Body of pancreas (tissue), 4 donors: ENCODE measurements around the gene REN. TPM values are rescaled to one million over a fixed set of nuclear protein-coding genes. Genes with fewer than 3 reads are reported as not detected.

Experiments
- ATAC-seq: fragments of 150-250 bp; one replicate; pipeline ENCODE4 v1.9.1; 2016
- DNase-seq, 4 donors: peaks; one replicate each; pipeline ENCODE4 v3.0.0-alpha.2; 2019
- H3K27ac ChIP-seq, 4 donors: fragments of 200-600 bp; sonication (generic); 1 replicate in 3 of 4; 2 replicates in 1 of 4; pipeline versions ENCODE4 v1.5.1 to v1.6.1; 2016 to 2019; ENCODE audit warnings: mild to moderate bottlenecking in 1 of 4, mixed read lengths in 1 of 4, moderate library complexity in 1 of 4
- H3K27me3 ChIP-seq, 2 donors: fragments of 200-600 bp; sonication (generic); one replicate each; pipeline ENCODE4 v1.6.0; 2016; ENCODE audit warnings: mild to moderate bottlenecking in 1 of 2
- H3K36me3 ChIP-seq, 2 donors: fragments of 200-600 bp; sonication (generic); replicated peaks in 1 of 2; 2 replicates each; pipeline ENCODE4 v1.5.1; 2016; ENCODE audit warnings: low read depth in 2 of 2; ENCODE audit not compliant: insufficient read depth in 1 of 2
- H3K4me1 ChIP-seq: fragments of 200-600 bp; sonication (generic); one replicate; pipeline ENCODE4 v1.6.0; 2016
- H3K4me3 ChIP-seq, 2 donors: fragments of 200-600 bp; sonication (generic); 1 replicate in 1 of 2; 2 replicates in 1 of 2; pipeline ENCODE4 v1.5.1; 2016 to 2019
- H3K9me3 ChIP-seq, 3 donors: fragments of 200-600 bp; sonication (generic); 1 replicate in 2 of 3; 2 replicates in 1 of 3; pipeline ENCODE4 v1.5.1; 2016
- CTCF ChIP-seq, 7 experiments: fragments of 450-650 bp in 4 of 7; fragments of 200-600 bp in 3 of 7; sonication (generic) in 3 of 7; IDR thresholded peaks; one replicate each; pipeline ENCODE4 v1.5.1; 2016 to 2019; ENCODE audit warnings: antibody characterized with exemption in 7 of 7
- POLR2A ChIP-seq, 3 donors: fragments of 450-650 bp; IDR thresholded peaks; one replicate each; pipeline ENCODE4 v1.6.1; 2016; ENCODE audit warnings: antibody characterized with exemption in 3 of 3, mild to moderate bottlenecking in 2 of 3
- WGBS, 2 donors: methylation state at CpG; one replicate each; pipeline ENCODE4 v1.1.5; 2017; 5-methylcytosine and 5-hydroxymethylcytosine counted together
- intact Hi-C: fragments of 100-400 bp; cut with DNase I; formaldehyde crosslinking; loops from one replicate; pipeline ENCODE4 v1.15.1; 2023
- total RNA-seq, 2 donors: library from RNA; depleted of rRNA; stranded (reverse); fragments of >200 nt; gene quantifications; one replicate each; pipeline ENCODE4 v1.1.0, GENCODE V29; 2016

The REN gene
- total RNA-seq, 2 donors from 2014 or later: not detected

GRCh38 chr1:204188959-204189639, 23.0 kb upstream of the REN start:
- H3K36me3 ChIP-seq: no peaks in the 10 kb centered on the region
- no peak overlapping the region for H3K4me3 ChIP-seq
- H3K4me1 ChIP-seq: no peaks in the 10 kb centered on the region
- intact Hi-C loops: no loop called here
- 71 to 88% methylated on average over 9 to 11 of the region's 11 CpGs for WGBS, 2 donors
- H3K27ac ChIP-seq: no peak overlapping the region
- H3K9me3 ChIP-seq: no peaks in the 10 kb centered on the region
- ATAC-seq (no peak), DNase-seq (no peak)
- no peaks in the 10 kb centered on the region for H3K27me3 ChIP-seq
- TF ChIP-seq POLR2A (IDR thresholded peaks at IDR 0.05): no peak

- Histone ChIP-seq H3K36me3 (no peaks in the 10 kb centered on the region), H3K9me3 (no peaks in the 10 kb centered on the region), H3K27me3 (no peaks in the 10 kb centered on the region), H3K27ac (no peak overlapping the region), H3K4me1 (no peaks in the 10 kb centered on the region), H3K4me3 (no peak overlapping the region)
- WGBS, 2 donors: 75 to 77% methylated on average over 10 of the region's 10 CpGs
- TF ChIP-seq POLR2A (IDR thresholded peaks at IDR 0.05): no peak
- intact Hi-C loops: no loop called here
- ATAC-seq (no peak), DNase-seq (no peak)
Measured at GRCh38 chr1:204186597-204186996, 20.5 kb upstream of the REN start.

- no peak for ATAC-seq
- intact Hi-C loops: no loop called here
- WGBS, 2 donors: 46 to 87% methylated on average over 1 of the region's 1 CpG
- Histone ChIP-seq H3K36me3 (no peaks in the 10 kb centered on the region), H3K4me1 (no peaks in the 10 kb centered on the region), H3K4me3 (no peak overlapping the region), H3K27me3 (no peaks in the 10 kb centered on the region), H3K27ac (no peak overlapping the region), H3K9me3 (no peaks in the 10 kb centered on the region)
- no peak for DNase-seq
- TF ChIP-seq CTCF (IDR thresholded peaks at IDR 0.05) (no peak), POLR2A (IDR thresholded peaks at IDR 0.05) (no peak)
Measured at GRCh38 chr1:204181116-204181515, 15.0 kb upstream of the REN start.

GRCh38 chr1:204180133-204180532, 14.0 kb upstream of the REN start:
- no peak for TF ChIP-seq POLR2A (IDR thresholded peaks at IDR 0.05)
- no peak for TF ChIP-seq CTCF (IDR thresholded peaks at IDR 0.05)
- DNase-seq (no peak), ATAC-seq (no peak)
- Histone ChIP-seq H3K27me3 (no peaks in the 10 kb centered on the region), H3K4me3 (no peak overlapping the region), H3K4me1 (no peaks in the 10 kb centered on the region), H3K9me3 (no peaks in the 10 kb centered on the region), H3K27ac (no peak overlapping the region), H3K36me3 (no peaks in the 10 kb centered on the region)
- intact Hi-C loops: no loop called here
- WGBS, 2 donors: 60 to 64% methylated on average over 6 of the region's 6 CpGs

GRCh38 chr1:204178487-204179281, 12.5 kb upstream of the REN start:
- ATAC-seq (no peak), DNase-seq (no peak)
- Histone ChIP-seq H3K4me1 (no peaks in the 10 kb centered on the region), H3K27ac (no peak overlapping the region), H3K27me3 (no peaks in the 10 kb centered on the region), H3K36me3 (no peaks in the 10 kb centered on the region), H3K9me3 (no peaks in the 10 kb centered on the region), H3K4me3 (no peak overlapping the region)
- TF ChIP-seq CTCF (IDR thresholded peaks at IDR 0.05) (no peak), POLR2A (IDR thresholded peaks at IDR 0.05) (no peak)
- 85 to 92% methylated on average over 5 to 7 of the region's 7 CpGs for WGBS, 2 donors
- intact Hi-C loops: no loop called here
